HFFc6 (cell line): ENCODE data around the gene GJA1. TPM values are rescaled to one million over a fixed set of nuclear protein-coding genes. Genes with fewer than 3 reads are reported as not detected.

Experiments
- DNase-seq: peaks from one replicate; pipeline ENCODE4 v3.0.0-alpha.2; 2018
- H3K27ac Mint-ChIP-seq: 2 replicates; pipeline ENCODE4 v1.8.0; 2020; ENCODE audit warnings: mild to moderate bottlenecking, mixed read lengths
- H3K27me3 Mint-ChIP-seq: 2 replicates; pipeline ENCODE4 v1.8.0; 2021; ENCODE audit warnings: mild to moderate bottlenecking, moderate library complexity, mixed read lengths; ENCODE audit not compliant: insufficient read depth
- H3K36me3 Mint-ChIP-seq: 2 replicates; pipeline ENCODE4 v1.8.0; 2021; ENCODE audit warnings: low read depth, mixed read lengths
- H3K4me1 Mint-ChIP-seq: 2 replicates; pipeline ENCODE4 v1.8.0; 2020; ENCODE audit warnings: low read depth, mixed read lengths
- H3K4me3 Mint-ChIP-seq: 2 replicates; pipeline ENCODE4 v1.8.0; 2020; ENCODE audit warnings: mild to moderate bottlenecking, moderate library complexity, mixed read lengths
- H3K9me3 Mint-ChIP-seq: 2 replicates; pipeline ENCODE4 v1.8.0; 2020; ENCODE audit warnings: mild to moderate bottlenecking, mixed read lengths
- CTCF ChIP-seq: fragments of 200-600 bp; sonication (generic); IDR thresholded peaks from 2 replicates; pipeline ENCODE4 v1.5.0; 2021; ENCODE audit warnings: antibody characterized with exemption, mild to moderate bottlenecking
- total RNA-seq, 6 experiments: library from RNA; stranded (reverse); fragmentation: NEBNext Ultra II Directional; extraction: Animal tissue kit (Norgen Biotek cat#: 25700); gene quantifications; 2 replicates in 1 of 6; 3 replicates in 5 of 6; pipeline ENCODE4 v1.2.3, GENCODE V29; 2021

Gene GJA1
- total RNA-seq, 6 experiments from 2014 or later, result 80.6 to 96.4 (median 87.7) TPM

- no peaks in the 10 kb centered on the region for H3K36me3 Mint-ChIP-seq
- no peaks in the 10 kb centered on the region for H3K4me1 Mint-ChIP-seq
- peaks cover 2% of the 10 kb centered on the region for H3K27me3 Mint-ChIP-seq
- H3K27ac Mint-ChIP-seq, result no peak overlapping the region
- H3K9me3 Mint-ChIP-seq, result no peaks in the 10 kb centered on the region
- no peak for TF ChIP-seq CTCF
- DNase-seq, result no peak
- no peak overlapping the region for H3K4me3 Mint-ChIP-seq
These were observed 37.3 kb upstream of the GJA1 start for GRCh38 chr6:121398127-121398526.

- Mint-ChIP-seq H3K36me3 (no peaks in the 10 kb centered on the region), H3K9me3 (no peaks in the 10 kb centered on the region), H3K4me1 (no peaks in the 10 kb centered on the region), H3K27ac (no peak overlapping the region), H3K27me3 (peaks cover 2% of the 10 kb centered on the region), H3K4me3 (no peak overlapping the region)
- no peak for TF ChIP-seq CTCF
- no peak for DNase-seq
These were observed 35.5 kb upstream of the GJA1 start for GRCh38 chr6:121399966-121400365.

- Mint-ChIP-seq H3K27ac (no peak overlapping the region), H3K4me3 (no peak overlapping the region), H3K9me3 (no peaks in the 10 kb centered on the region), H3K36me3 (no peaks in the 10 kb centered on the region), H3K4me1 (no peaks in the 10 kb centered on the region), H3K27me3 (no peaks in the 10 kb centered on the region; the same call in none of the 2 replicates)
- no peak for DNase-seq
- no peak for TF ChIP-seq CTCF
These were observed 31.5 kb upstream of the GJA1 start for GRCh38 chr6:121403964-121404363.

- Mint-ChIP-seq H3K27ac (no peak overlapping the region), H3K4me3 (no peak overlapping the region), H3K9me3 (no peaks in the 10 kb centered on the region), H3K27me3 (no peaks in the 10 kb centered on the region; the same call in 1 of the 2 replicates), H3K4me1 (no peaks in the 10 kb centered on the region), H3K36me3 (no peaks in the 10 kb centered on the region)
- TF ChIP-seq CTCF, result no peak
- no peak for DNase-seq
These were observed 30.1 kb upstream of the GJA1 start for GRCh38 chr6:121405306-121405705.

GRCh38 chr6:121408321-121408720 lies 27.1 kb upstream of the GJA1 start:
- no peak for DNase-seq
- no peak for TF ChIP-seq CTCF
- Mint-ChIP-seq H3K4me3 (no peak overlapping the region), H3K27ac (no peak overlapping the region), H3K27me3 (peaks cover 3% of the 10 kb centered on the region; the same call in 1 of the 2 replicates), H3K9me3 (no peaks in the 10 kb centered on the region), H3K4me1 (no peaks in the 10 kb centered on the region), H3K36me3 (no peaks in the 10 kb centered on the region)

GRCh38 chr6:121413879-121414278 lies 21.6 kb upstream of the GJA1 start:
- Mint-ChIP-seq H3K4me3 (no peak overlapping the region), H3K36me3 (no peaks in the 10 kb centered on the region), H3K9me3 (no peaks in the 10 kb centered on the region), H3K4me1 (no peaks in the 10 kb centered on the region), H3K27me3 (peaks cover 5% of the 10 kb centered on the region; the same call in 1 of the 2 replicates), H3K27ac (no peak overlapping the region)
- no peak for TF ChIP-seq CTCF
- DNase-seq, result no peak
